ENCODE data around the gene SCNM1. TPM values are rescaled to one million over a fixed set of nuclear protein-coding genes. Genes with fewer than 3 reads are reported as not detected.

Gene SCNM1
- total and polyA plus RNA-seq, 9 of the 15 experiments (the other 6 are each of a cell fraction or from before 2014, with no cell fraction given) = 17.2 to 204 (median 63.0) TPM

DNA sequence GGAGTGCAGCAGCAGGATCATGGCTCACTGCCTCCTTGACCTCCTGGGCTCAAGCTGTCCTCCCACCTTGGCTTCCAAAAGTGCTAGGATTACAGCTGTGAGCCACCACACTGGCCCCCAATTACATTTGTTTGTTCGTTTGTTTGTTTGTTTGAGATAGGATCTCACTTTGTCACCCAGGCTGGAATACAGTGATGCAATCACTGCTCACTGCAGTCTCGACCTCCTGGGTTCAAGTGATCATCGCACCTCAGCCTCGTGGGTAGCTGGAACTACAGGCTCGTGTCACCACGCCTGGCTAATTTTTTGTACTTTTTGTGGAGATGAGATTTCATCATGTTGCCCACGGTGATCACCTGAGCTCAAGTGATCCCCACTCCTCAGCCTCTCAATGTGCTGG is 26.1 kb downstream of the SCNM1 start:
- TF ChIP-seq GABPB1 (CRISPR knock-in tag; IDR thresholded peaks at IDR 0.05) = no peak
- TF ChIP-seq CEBPB (tag; IDR thresholded peaks at IDR 0.05) = peak; percentile 45; the same call in 1 of the 2 replicates
- TF ChIP-seq CEBPG (CRISPR knock-in tag; IDR thresholded peaks at IDR 0.05) = peak; percentile 63; the same call in 1 of the 2 replicates
- no peak; a peak in 1 of 4 replicates for TF ChIP-seq CEBPG (tag; conservative IDR thresholded peaks at IDR 0.05 in 1 of 2, IDR thresholded peaks at IDR 0.05 in 1 of 2)
- TF ChIP-seq TSC22D4 (tag; IDR thresholded peaks at IDR 0.05) = no peak
- TF ChIP-seq ZNF586 (CRISPR knock-in tag; conservative IDR thresholded peaks at IDR 0.05) = no peak
- TF ChIP-seq, protein P1, sequence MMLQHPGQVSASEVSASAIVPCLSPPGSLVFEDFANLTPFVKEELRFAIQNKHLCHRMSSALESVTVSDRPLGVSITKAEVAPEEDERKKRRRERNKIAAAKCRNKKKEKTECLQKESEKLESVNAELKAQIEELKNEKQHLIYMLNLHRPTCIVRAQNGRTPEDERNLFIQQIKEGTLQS (IDR thresholded peaks at IDR 0.05) = peak; percentile 73
- TF ChIP-seq, protein P1 (CRISPR knock-in tag; conservative IDR thresholded peaks at IDR 0.05) = no peak
- no peak for TF ChIP-seq PTBP1 (IDR thresholded peaks at IDR 0.05; ENCODE audit: low read depth, low read length)
- H3K9me3 ChIP-seq (replicated peaks; ENCODE audit: control insufficient read depth, insufficient read depth, low read depth, low read length) = no peaks in the 10 kb centered on the region
- no peak overlapping the region for H3K4me3 ChIP-seq
- H4K20me1 ChIP-seq (replicated peaks; ENCODE audit: control insufficient read depth, insufficient read depth, low read length) = no peaks in the 10 kb centered on the region
- no peaks in the 10 kb centered on the region for H3K9me1 ChIP-seq (ENCODE audit: control insufficient read depth, insufficient read depth, low read length)
- ATAC-seq (no peak), DNase-seq (ENCODE audit: extremely low read depth in 1 of 4, low spot score in 3 of 4) (no peak), FAIRE-seq (no peak)
- intact Hi-C loops (cut with micrococcal nuclease) = loop anchor here (5.0 to 10.0 kb wide), 2 partner anchors 193 to 545 kb away; no protein-coding TSS in a partner anchor
- peaks cover 10 to 13% of the 10 kb centered on the region in 2 experiments; a peak in 4 of 5 replicates for H3K4me1 ChIP-seq (replicated peaks in 1 of 2; ENCODE audit: control insufficient read depth in 2 of 2, insufficient read depth in 2 of 2, low read length in 2 of 2)
- no peak overlapping the region for H2AFZ ChIP-seq (ENCODE audit: low read depth, low read length)
- H3K9ac ChIP-seq (ENCODE audit: insufficient read depth in 1 of 2, low read depth in 2 of 2, low read length in 2 of 2) = no peak overlapping the region
- WGBS (ENCODE audit: insufficient coverage, low coverage, missing lambda C conversion rate) = 48% methylated on average over 7 of the region's 7 CpGs
- no TSS peak for BruUV-seq (replicated peaks)
- ChIA-PET CTCF (ENCODE audit: low intra/inter-chr PET ratio) (no interaction called here), POLR2A (interaction anchor here (0.8 kb wide), 1 partner anchor 717 kb away, joined by 3 read pairs; the partner anchor contains the start of gene THEM4)
- H3K79me2 ChIP-seq (ENCODE audit: control insufficient read depth, insufficient read depth, low read length) = peaks cover 28% of the 10 kb centered on the region
- H3K27ac ChIP-seq (ENCODE audit: extremely low read depth, low read depth, low read length) = no peak overlapping the region
- in situ Hi-C loops (cut with MboI) = no loop called here
- no peak overlapping the region for H3K4me2 ChIP-seq (ENCODE audit: insufficient read depth, low read length)
- H3K27me3 ChIP-seq (ENCODE audit: control insufficient read depth in 2 of 2, insufficient read depth in 2 of 2, low read length in 2 of 2) = no peaks in the 10 kb centered on the region
- no peaks in the 10 kb centered on the region for H3K36me3 ChIP-seq (ENCODE audit: control insufficient read depth, insufficient read depth, low read length)
